ENCODE data around the gene C1QL3.

GRCh38 chr10:16518822-16519221 lies 2.9 kb downstream of the C1QL3 start:
- TF ChIP-seq MAX (CRISPR knock-in tag; IDR thresholded peaks at IDR 0.05) (no peak), FOXP1 (CRISPR knock-in tag; IDR thresholded peaks at IDR 0.05; ENCODE audit: borderline replicate concordance) (no peak)
